Stomach (tissue), 4 donors: ENCODE data around the gene NUP93.

Experiments
- CTCF ChIP-seq, 7 experiments: fragments of 450-650 bp in 4 of 7; fragments of 200-600 bp in 3 of 7; sonication (generic) in 3 of 7; IDR thresholded peaks; one replicate each; pipeline ENCODE4 v1.5.1; 2016 to 2019; ENCODE audit warnings: antibody characterized with exemption in 7 of 7, control low read depth in 2 of 7, mild to moderate bottlenecking in 1 of 7
- EP300 ChIP-seq: sonication (generic); formaldehyde crosslinking; IDR thresholded peaks from one replicate; pipeline ENCODE4 v1.6.1; 2017; ENCODE audit warnings: antibody characterized with exemption

GRCh38 chr16:56838622-56839337 lies 108.9 kb downstream of the NUP93 start:
- no peak for TF ChIP-seq CTCF (IDR thresholded peaks at IDR 0.05)
- TF ChIP-seq EP300, result no peak
